SH-SY5Y (cell line): ENCODE measurements around the gene MRPS23.

Experiments used
- GATA2 ChIP-seq: IDR thresholded peaks from 2 replicates; pipeline ENCODE4 v1.6.1; 2011; ENCODE audit warnings: mild to moderate bottlenecking, low read depth, low read length
- GATA3 ChIP-seq: IDR thresholded peaks from 2 replicates; pipeline ENCODE4 v1.6.1; 2011; ENCODE audit warnings: low read depth, mild to moderate bottlenecking, low read length, moderate library complexity

DNA sequence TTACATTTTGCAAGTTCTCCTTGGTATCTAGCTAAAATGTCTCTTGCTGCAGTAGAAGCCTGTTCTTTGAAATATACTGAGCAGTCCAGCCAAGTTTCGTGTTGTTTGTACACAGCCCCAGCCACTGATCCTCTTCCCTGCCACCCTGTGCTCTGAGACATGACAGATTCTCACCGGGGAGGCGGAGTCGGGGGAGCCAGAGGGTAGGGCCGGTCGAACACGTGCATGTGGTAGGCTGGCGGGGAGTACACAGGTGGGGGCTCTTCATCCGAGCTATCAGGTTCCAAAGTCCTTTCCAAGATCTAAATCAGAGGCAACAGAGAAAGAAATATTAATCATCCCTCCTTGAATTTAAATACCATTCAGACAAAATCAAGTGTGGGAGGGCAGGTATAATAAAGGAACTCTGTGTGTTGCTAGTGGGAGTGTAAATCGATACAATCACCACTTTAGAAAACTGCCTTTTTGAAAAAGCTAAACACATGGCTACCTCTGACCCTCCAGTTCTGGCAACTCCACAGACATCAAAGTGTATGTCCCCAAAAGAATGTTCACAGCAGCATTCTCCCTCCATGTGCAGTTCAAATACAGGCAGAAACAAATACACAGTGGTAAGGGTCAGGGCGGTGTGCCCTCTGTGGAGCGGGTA, 29.7 kb upstream of the MRPS23 start:
- TF ChIP-seq GATA3 (no peak), GATA2 (no peak)
